Endothelial cell of umbilical vein (primary cell): Measurements from ENCODE around the gene RCAN1.

Experiments used
- CTCF ChIP-seq, 2 donors: IDR thresholded peaks; 1 replicate in 1 of 2; 2 replicates in 1 of 2; pipeline ENCODE4 v1.5.1; 2011; ENCODE audit warnings: low read length in 2 of 2, mild to moderate bottlenecking in 2 of 2, moderate library complexity in 2 of 2, control low read depth in 1 of 2, inconsistent platforms in 1 of 2, low read depth in 1 of 2; ENCODE audit not compliant: insufficient read depth in 1 of 2; ENCODE audit errors: extremely low read depth in 1 of 2
- EZH2 ChIP-seq: IDR thresholded peaks from 2 replicates; pipeline ENCODE4 v1.6.1; 2012; ENCODE audit warnings: borderline replicate concordance, low read depth, mild to moderate bottlenecking, moderate library complexity, low read length, inconsistent platforms; ENCODE audit not compliant: severe bottlenecking
- FOS ChIP-seq: IDR thresholded peaks from 2 replicates; pipeline ENCODE4 v1.6.1; 2011; ENCODE audit warnings: mild to moderate bottlenecking, low read length, moderate library complexity, borderline replicate concordance; ENCODE audit not compliant: insufficient read depth
- MAX ChIP-seq: IDR thresholded peaks from 2 replicates; pipeline ENCODE4 v1.6.1; 2011; ENCODE audit not compliant: insufficient read depth, insufficient read length
- MYC ChIP-seq: IDR thresholded peaks from one replicate; pipeline ENCODE4 v1.6.1; 2011; ENCODE audit warnings: mild to moderate bottlenecking, low read depth, low read length
- POLR2A ChIP-seq: IDR thresholded peaks from 2 replicates; pipeline ENCODE4 v1.6.1; 2012; ENCODE audit warnings: low read depth, mild to moderate bottlenecking, control low read depth, low read length

GRCh38 chr21:34526618-34527290, 88.2 kb downstream of the RCAN1 start:
- TF ChIP-seq CTCF (IDR thresholded peaks at IDR 0.05; ENCODE audit: extremely low read depth in 1 of 2, insufficient read depth in 1 of 2, low read depth in 1 of 2, low read length in 2 of 2) (no peak), MYC (no peak), EZH2 (no peak), POLR2A (peak; percentile 97), FOS (peak; percentile 64), MAX (no peak)
